GM19452 (cell line): ENCODE data around the gene CFAP92.

ENCODE experiments used
- ATAC-seq: cut with Tn5 transposase; IDR thresholded peaks from one replicate; pipeline ENCODE4 v1.9.1; 2021; ENCODE audit not compliant: unreplicated experiment

The CFAP92 gene

DNA sequence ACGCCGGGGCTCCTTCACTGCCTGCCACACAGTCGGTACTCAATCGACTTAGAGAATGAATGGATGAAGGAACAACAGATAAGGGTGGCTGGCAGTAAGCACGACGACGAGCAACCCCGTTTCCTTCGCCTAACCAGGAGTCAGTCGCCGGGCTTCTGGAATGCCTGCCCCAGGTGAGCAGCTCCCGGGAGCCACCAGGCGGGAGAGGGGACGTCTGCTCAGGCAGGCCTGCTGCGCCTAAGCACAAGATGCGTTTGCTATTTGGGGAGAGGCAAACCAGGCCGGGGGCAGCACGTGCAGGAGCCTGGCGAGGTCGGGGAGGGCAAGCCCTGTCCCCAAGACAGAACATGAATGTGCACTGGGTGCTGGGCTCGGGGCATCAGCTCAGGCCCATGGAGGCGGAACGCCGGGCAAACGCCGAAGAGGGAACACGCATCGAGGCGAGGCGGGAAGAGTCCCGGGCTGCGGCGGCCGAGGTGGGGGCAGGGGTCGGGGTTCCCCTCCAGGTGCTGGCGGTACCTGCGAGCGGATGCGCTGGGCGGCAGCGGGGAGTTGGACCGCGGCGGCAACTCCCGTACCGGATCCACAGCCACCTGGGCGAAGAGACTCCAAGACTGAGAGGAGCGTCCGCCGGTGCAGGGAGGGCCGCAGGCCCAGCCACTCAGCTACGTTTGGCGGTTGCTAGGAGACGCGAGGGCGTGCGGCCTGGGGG lies at the start of gene CFAP92:
Gene CFAP92, minus strand, starts transcription at position 616 of the 712 bp plus-strand sequence. CDS start 772 bp downstream, outside the sequence.
- peak; percentile 93 for ATAC-seq

- no peak for ATAC-seq
Observed at GRCh38 chr3:129040579-129041300, 46.9 kb upstream of the CFAP92 start.

DNA sequence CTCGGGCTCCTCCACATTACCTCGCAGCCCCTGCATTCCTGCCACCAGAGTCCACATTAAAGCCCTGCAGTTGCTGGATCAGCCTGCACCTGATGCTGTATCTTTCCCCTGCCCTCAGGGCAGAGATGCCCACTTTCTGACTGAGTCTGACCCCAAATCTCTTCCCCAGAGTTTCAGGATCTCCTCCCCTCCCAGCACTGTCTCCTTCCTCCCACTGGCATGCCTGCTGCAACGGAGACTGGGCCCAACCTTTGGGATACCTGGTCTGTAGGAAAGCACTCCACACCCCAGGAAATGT lies 46.1 kb upstream of the CFAP92 start:
- no peak for ATAC-seq

DNA sequence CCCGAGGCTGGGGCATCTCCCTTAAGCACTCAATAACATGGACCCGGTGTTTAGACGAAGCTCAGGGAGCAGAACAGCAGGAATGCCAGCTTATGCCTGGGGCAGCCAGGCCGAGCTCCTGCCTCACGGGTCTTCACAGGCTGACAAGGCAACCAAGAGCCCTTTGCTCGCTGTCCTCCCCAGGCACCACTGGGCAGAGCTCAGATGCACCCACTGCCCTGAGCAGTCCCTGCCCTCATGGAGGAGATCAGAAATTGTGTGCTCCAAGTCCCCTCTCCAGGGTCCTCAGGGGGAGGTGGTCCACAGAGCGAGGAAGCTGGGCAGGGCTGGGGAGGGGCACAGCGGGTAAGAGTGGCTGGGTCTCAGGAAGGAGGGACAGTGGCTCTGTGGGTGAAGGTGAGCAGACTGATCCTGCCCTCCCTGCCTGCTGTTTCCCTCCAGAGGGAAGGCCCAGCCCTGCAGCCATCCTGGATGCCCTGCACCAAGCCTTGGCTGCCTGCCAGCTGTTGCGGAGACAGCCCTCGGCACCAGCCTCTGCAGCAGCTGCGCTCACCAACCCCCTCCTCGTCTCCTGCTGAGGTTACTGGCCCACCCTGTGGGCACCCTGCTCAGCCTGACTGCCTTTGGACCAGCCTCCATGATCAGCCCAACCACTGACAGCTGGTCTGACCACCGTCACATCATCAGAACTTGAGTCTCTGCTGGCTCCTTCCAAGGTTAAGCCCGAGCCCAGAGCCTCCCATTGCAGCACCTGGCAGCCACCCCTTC lies 45.6 kb upstream of the CFAP92 start:
- ATAC-seq: no peak

GRCh38 chr3:129038121-129038855 lies 44.4 kb upstream of the CFAP92 start:
- no peak for ATAC-seq

GRCh38 chr3:129037093-129037419 lies 43.2 kb upstream of the CFAP92 start:
- ATAC-seq: no peak

DNA sequence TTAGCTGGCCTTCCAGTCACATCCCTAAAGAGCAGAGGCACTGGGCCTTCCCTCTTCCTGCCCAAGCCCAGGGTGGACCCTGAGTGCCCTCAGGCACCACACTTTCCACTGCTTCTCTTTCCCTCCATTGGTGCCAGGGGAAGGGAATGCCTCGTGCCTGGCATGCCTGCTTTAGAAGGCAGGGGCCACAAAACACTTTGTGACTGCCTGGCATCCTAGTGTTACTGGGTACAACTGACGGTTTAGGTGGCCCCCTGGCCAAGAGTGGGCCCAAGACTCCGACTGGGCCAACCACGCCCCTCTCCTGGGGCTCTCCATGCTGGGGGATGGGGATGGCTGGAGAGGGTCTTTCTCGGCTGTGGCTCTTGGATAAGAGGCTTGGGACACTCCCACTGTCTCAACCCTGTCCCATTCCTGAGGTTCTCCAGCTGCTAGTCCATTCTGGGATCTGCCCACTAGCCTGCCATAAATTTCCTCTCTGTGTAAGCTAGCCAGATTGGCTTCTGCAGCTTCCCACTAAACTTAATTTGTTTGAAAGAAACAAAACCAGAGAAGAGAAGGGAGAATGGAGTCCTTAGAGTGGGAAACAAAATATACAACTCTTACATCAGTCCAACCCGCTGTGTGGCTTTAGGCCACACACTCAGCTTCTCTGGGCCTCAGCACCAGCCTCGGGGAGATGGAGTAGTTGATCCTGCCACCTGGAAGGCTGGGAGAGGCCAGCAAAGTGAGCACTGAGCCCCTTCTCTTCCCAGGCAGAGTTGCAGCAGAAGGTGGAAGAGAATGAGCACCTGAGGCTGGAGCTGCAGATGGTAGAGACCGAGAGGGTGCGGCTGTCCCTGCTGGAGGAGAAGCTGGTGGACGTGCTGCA lies 42.6 kb upstream of the CFAP92 start:
- ATAC-seq: no peak

- ATAC-seq: no peak
Observed at GRCh38 chr3:129035360-129036221, 41.7 kb upstream of the CFAP92 start.

DNA sequence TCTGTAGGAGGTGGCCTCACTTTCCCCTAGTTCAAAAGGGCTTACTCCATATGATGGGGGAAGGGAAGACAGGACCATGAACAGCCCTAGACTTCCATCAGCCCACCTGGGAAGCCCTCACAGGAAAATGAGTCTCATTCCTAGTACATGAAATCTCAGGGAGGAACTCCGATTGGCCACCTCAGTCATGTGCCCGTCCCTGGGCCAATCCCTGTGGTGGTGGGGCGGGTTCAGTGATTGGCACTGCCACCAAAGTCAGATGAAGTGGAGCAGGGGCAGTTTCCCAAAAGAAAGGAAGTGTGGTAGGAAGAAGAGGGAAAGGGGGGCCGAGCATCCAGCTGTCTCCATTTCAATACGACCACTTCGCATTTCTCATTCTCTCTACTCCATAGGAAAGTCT lies 40.8 kb upstream of the CFAP92 start:
- no peak for ATAC-seq

GRCh38 chr3:129033633-129034321 lies 39.9 kb upstream of the CFAP92 start:
- ATAC-seq: no peak

DNA sequence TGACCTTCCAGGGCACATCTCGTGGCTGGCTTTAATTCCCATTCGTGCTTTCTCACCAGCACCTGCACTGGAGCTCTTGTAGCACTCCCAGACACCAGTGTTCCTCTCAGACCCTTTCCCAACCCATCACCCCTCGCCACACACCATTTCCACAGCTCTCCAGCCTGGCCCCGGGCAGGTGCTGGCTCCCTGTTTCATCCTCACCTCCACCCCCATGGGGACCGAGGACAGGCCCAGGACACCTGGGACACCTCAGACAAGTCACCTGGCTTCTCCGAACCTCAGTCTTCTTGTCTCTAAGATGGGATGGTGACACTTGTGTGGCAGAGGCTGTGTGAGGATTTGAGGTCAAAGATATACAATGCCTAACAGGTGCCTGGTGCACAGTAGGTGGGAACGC lies 39.3 kb upstream of the CFAP92 start:
- no peak for ATAC-seq

- ATAC-seq: no peak
Observed at GRCh38 chr3:129032716-129033115, 38.8 kb upstream of the CFAP92 start.

- no peak for ATAC-seq
Observed at GRCh38 chr3:129031476-129032215, 37.8 kb upstream of the CFAP92 start.

DNA sequence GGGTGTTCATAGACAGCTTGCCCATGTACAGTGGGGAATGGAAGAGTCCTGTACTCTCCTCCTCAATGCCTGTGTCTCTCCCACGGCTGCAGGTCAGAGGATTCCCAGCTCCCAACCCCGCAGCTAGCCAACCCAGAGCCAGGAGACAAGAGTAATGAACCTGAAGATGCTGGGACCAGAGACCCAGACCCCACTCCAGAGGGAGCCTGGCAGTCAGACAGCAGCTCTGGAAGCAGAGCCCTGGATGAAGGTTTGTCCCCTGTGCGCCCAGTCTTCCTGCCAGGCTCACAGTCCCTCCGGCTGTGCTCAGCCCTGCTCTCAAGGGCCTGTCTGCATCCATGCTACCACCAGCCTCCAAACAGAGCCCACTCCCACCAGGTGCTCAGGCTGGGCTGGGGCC lies 36.7 kb upstream of the CFAP92 start:
- ATAC-seq: no peak

GRCh38 chr3:129028866-129029265 lies 35.0 kb upstream of the CFAP92 start:
- ATAC-seq: no peak

DNA sequence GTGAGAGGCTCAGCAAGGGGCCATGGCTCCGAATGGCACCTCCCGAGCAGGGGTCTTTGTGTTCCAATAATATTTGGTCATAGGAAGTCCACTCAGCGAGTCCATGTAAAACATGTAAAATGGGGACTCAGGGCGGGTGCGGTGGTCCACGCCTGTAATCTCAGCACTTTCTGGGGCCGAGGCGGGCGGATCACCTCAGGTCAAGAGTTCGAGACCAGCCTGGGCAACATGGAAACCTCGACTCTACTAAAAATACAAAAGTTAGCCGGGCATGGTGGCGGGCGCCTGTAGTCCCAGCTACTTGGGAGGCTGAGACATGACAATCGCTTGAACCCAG lies 33.6 kb upstream of the CFAP92 start:
- ATAC-seq: no peak

DNA sequence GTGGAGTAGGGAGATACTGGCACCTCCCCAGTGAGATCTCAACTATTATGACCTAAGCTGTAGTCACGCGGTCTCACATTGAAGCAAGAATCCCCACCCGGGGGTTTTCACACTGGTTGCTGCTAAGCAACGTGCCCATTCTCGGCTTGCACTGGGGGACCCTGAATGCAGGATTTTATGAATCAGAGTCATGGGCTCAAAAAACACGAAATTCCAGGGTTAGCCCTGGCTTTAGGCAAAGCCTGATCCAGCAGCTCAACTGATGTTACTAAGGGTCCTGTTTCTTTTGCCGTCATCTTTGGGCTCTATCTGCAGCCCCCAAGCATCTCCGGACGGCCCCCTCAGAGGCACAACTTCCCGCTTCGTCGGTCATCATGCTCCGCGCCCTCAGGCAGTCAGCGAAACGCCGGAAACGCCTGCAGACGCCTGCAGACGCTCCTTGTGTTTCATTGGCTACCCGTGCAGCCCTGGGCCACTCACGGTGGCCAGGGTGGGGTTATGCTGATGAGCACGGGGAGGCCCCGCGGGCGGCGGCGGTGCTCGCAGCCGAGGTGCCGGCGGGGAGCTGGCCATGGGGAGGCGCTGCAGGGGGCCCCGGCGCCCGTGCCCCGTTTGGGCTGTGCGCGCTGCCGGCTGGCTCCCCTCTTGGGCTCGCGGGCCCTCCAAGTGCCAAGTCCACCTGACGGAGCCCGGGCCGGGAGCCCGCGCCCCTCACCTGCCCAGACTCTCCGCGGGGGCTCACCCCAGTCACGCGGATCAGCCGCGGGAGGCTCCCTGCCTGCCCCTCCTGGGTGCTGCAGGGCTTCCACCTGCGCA lies 33.1 kb upstream of the CFAP92 start:
- ATAC-seq: peak; percentile 99
